Measurements from ENCODE around the gene LAMA5.
A peak's percentile ranks its signal among the peaks of the same experiment; 100 is the strongest.

- peak in 1 of 5 experiments; percentile 40 for TF ChIP-seq CTCF (IDR thresholded peaks at IDR 0.05)
- TF ChIP-seq POLR2A (IDR thresholded peaks at IDR 0.05) = peak; percentile 51 to 76
Measured at GRCh38 chr20:62386383-62387218, 19.5 kb upstream of the LAMA5 start, which contains the start of gene RPS21.
